WTC11 (cell line): ENCODE data around the gene FER.

ENCODE experiments used
- ATF1 ChIP-seq: sonication (generic); formaldehyde crosslinking; IDR thresholded peaks from 2 replicates; pipeline ENCODE4 v1.8.1; 2023; ENCODE audit warnings: mild to moderate bottlenecking, moderate library complexity, missing genetic modification reagents
- ATF3 ChIP-seq: sonication (generic); formaldehyde crosslinking; conservative IDR thresholded peaks from 2 replicates; pipeline ENCODE4 v1.8.1; 2022; ENCODE audit warnings: mild to moderate bottlenecking, missing genetic modification reagents
- E2F4 ChIP-seq: sonication (generic); formaldehyde crosslinking; IDR thresholded peaks from 2 replicates; pipeline ENCODE4 v1.8.1; 2022; ENCODE audit warnings: low read depth, mild to moderate bottlenecking, moderate library complexity, missing genetic modification reagents, borderline replicate concordance
- TEAD4 ChIP-seq: sonication (generic); formaldehyde crosslinking; IDR thresholded peaks from 2 replicates; pipeline ENCODE4 v1.8.0; 2022; ENCODE audit warnings: mild to moderate bottlenecking, missing genetic modification reagents
- ZMAT4 ChIP-seq: fragments of 250-450 bp; sonication (Bioruptor Pico); IDR thresholded peaks from 2 replicates; pipeline ENCODE4 v1.9.0; 2021; ENCODE audit warnings: mild to moderate bottlenecking
- ZNF263 ChIP-seq: sonication (generic); formaldehyde crosslinking; IDR thresholded peaks from 2 replicates; pipeline ENCODE4 v1.8.1; 2022; ENCODE audit warnings: low read depth, mild to moderate bottlenecking, moderate library complexity, missing genetic modification reagents
- ZNF317 ChIP-seq: sonication (generic); formaldehyde crosslinking; IDR thresholded peaks from 2 replicates; pipeline ENCODE4 v1.8.1; 2023; ENCODE audit warnings: low read depth, mild to moderate bottlenecking, moderate library complexity, missing genetic modification reagents, borderline replicate concordance
- ZNF396 ChIP-seq: fragments of 250-450 bp; sonication (Bioruptor Pico); IDR thresholded peaks from 2 replicates; pipeline ENCODE4 v1.8.0; 2021; ENCODE audit warnings: mild to moderate bottlenecking, moderate library complexity, borderline replicate concordance
- ZNF671 ChIP-seq: fragments of 250-450 bp; sonication (Bioruptor Pico); IDR thresholded peaks from 2 replicates; pipeline ENCODE4 v1.8.0; 2021; ENCODE audit warnings: mild to moderate bottlenecking
- TF ChIP-seq, protein P1 (sequence below): fragments of 200-600 bp; IDR thresholded peaks from 2 replicates; pipeline ENCODE4 v1.8.0; 2022; ENCODE audit warnings: antibody characterized with exemption
- TF ChIP-seq, protein P2 (sequence below): sonication (generic); formaldehyde crosslinking; IDR thresholded peaks from 2 replicates; pipeline ENCODE4 v1.8.1; 2022; ENCODE audit warnings: mild to moderate bottlenecking, moderate library complexity, missing genetic modification reagents

GRCh38 chr5:108797396-108797795, 49.7 kb downstream of the FER start:
- TF ChIP-seq E2F4 (CRISPR knock-in tag) (no peak), ZNF671 (CRISPR knock-in tag) (no peak), ATF1 (CRISPR knock-in tag) (no peak), ZNF317 (no peak), ATF3 (CRISPR knock-in tag) (no peak), ZNF263 (no peak), ZMAT4 (CRISPR knock-in tag) (no peak), ZNF396 (CRISPR knock-in tag) (no peak), TEAD4 (CRISPR knock-in tag) (no peak)
- TF ChIP-seq, protein P1, sequence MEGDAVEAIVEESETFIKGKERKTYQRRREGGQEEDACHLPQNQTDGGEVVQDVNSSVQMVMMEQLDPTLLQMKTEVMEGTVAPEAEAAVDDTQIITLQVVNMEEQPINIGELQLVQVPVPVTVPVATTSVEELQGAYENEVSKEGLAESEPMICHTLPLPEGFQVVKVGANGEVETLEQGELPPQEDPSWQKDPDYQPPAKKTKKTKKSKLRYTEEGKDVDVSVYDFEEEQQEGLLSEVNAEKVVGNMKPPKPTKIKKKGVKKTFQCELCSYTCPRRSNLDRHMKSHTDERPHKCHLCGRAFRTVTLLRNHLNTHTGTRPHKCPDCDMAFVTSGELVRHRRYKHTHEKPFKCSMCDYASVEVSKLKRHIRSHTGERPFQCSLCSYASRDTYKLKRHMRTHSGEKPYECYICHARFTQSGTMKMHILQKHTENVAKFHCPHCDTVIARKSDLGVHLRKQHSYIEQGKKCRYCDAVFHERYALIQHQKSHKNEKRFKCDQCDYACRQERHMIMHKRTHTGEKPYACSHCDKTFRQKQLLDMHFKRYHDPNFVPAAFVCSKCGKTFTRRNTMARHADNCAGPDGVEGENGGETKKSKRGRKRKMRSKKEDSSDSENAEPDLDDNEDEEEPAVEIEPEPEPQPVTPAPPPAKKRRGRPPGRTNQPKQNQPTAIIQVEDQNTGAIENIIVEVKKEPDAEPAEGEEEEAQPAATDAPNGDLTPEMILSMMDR = no peak
- TF ChIP-seq, protein P2, sequence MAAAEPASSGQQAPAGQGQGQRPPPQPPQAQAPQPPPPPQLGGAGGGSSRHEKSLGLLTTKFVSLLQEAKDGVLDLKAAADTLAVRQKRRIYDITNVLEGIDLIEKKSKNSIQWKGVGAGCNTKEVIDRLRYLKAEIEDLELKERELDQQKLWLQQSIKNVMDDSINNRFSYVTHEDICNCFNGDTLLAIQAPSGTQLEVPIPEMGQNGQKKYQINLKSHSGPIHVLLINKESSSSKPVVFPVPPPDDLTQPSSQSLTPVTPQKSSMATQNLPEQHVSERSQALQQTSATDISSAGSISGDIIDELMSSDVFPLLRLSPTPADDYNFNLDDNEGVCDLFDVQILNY (CRISPR knock-in tag) = no peak
